ENCODE results near the gene RNLS.

The RNLS gene

DNA sequence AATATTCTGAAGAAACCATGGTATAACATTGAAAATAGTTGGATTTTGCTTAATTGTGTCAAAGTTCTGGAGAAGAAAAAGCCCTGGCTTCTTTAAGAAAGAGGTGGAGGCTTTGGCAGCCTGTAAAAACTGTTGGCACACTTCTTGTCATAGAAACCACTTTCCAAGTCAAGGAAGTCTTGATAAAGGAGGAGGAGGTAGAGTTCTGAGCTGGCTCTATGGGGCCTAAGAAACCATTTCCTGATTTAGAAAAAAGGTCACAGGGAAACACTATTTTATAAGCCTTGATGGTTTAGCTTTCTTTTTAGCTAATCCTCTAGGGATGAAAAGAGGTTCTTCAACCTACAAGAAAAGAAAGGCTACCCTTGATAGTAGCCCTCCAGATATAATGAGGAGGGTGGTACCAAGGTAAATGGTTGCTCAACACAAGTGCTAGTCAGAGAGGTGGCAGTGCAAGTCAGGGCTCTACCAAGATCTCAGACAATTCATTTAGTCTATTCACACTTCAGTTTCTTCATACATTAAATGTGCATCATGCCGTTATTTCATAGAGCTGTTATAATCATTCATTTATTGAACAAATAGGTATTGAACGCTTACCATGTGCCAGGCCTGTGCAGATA, 346.9 kb downstream of the RNLS start:
- no peak for DNase-seq (ENCODE audit: low read depth in 2 of 2, low spot score in 1 of 2)

GRCh38 chr10:88234297-88234696, 348.8 kb downstream of the RNLS start:
- no peak for DNase-seq (ENCODE audit: low read depth in 2 of 2, low spot score in 1 of 2)

DNA sequence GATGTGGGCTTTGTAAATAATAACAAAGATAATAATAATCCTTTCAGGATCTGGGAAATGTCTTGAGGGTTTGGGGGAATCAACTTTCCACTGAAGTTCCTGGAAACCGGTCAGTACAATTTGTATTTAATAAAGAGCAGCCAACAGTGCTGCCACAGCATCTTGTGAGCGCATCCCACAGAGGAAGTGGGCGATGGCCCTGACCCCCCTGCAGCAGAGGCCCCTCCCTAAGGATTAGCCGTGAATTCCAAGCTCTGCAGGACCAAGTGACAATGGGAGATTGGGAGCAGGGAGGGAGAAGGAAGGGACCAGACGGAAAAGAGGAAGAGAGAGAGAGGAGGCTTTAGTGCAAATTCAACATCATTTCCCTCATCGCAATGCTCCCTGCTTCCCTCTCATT, 349.2 kb downstream of the RNLS start:
- no peak for DNase-seq (ENCODE audit: low read depth in 2 of 2, low spot score in 1 of 2)

GRCh38 chr10:88232983-88233543, 350.1 kb downstream of the RNLS start:
- no peak for DNase-seq (ENCODE audit: low read depth in 2 of 2, low spot score in 1 of 2)

GRCh38 chr10:88232029-88232895, 350.9 kb downstream of the RNLS start:
- DNase-seq (ENCODE audit: low read depth in 2 of 2, low spot score in 1 of 2): no peak

- DNase-seq (ENCODE audit: low read depth in 2 of 2, low spot score in 1 of 2): no peak
These were observed 352.9 kb downstream of the RNLS start for GRCh38 chr10:88230251-88230650.

DNA sequence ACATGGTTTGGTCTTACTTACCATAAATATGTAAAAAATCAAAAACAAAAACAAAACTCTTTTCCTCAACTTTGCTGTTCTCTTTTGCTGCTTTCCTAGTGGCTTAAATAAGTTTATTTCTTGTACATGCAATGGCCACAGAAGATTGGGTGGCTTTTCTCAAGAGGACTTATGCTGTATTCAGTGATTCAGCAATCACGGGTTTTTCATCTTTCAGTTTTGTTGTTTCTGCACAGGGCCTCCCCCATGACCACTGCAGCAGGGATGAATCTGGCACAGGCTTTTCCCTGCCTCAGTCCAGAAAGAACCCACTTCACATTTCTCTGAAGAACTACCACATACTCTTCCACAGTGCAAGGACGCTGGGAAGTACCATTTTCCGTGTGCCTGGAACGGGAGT, 355.0 kb downstream of the RNLS start:
- DNase-seq (ENCODE audit: low read depth in 2 of 2, low spot score in 1 of 2): no peak

DNA sequence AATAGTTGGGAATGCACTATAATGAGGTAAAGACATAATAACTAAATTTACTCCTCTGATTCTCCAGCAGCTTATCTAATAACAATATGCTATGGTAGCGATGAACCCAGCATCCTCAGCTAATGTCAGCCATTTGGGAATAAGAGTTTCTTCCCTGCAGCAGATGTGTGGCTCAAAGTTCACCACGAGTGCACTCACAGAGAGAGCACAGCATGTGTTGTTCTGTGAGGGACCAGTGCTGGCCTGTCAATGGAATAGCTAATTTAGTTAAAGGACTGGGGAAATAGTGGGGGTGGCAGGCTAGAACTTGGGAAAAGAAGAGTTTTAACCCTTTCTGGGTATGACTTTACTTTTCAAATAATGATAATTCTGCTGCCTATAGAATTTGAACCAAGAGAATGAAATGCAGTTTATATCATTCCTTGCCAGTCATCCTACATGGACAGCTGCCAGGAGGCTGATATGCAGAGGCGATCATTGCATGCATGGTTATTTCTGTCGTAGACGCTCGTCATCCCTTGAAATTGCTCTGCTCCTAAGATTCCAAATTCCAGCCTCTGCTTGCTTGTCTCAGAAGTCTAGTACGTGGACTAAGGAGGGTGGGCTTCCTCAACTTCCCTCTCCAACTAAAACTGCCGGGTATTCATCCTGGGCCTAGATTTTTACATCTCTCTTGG, 355.6 kb downstream of the RNLS start:
- no peak for DNase-seq (ENCODE audit: low read depth in 2 of 2, low spot score in 1 of 2)

DNA sequence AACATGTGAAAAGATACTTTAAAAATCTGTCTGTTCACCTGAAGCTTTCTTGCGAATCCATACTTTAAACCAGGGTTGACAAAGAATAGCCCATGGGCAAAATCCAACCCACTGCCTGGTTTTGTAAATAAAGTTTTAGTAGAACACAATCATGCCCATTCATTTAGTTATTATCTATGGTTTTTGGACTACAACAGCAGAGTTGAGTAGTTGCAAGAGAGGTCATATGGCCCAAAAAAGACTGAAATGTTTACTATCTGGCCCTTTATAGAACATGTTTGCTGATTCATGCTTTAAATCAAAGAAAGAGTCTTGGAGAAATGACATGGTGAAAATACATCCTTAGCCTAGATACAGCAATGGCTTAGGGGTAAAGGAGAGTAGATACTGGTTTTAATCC, 356.2 kb downstream of the RNLS start:
- DNase-seq (ENCODE audit: low read depth in 2 of 2, low spot score in 1 of 2): no peak

- DNase-seq (ENCODE audit: low read depth in 2 of 2, low spot score in 1 of 2): no peak
These were observed 357.0 kb downstream of the RNLS start for GRCh38 chr10:88226071-88226659.

Measured in stimulated activated CD8-positive, alpha-beta memory T cell treated with anti-CD3 and anti-CD28 coated beads, Interleukin-4, amount 100 ng/mL, for 4 hours (primary cell).